GM18508 (cell line): ENCODE results near the gene DACH1.

Experiments
- ATAC-seq: cut with Tn5 transposase; IDR thresholded peaks from one replicate; pipeline ENCODE4 v1.9.1; 2021; ENCODE audit warnings: moderate number of reproducible peaks; ENCODE audit not compliant: insufficient read depth, unreplicated experiment

DACH1 gene

DNA sequence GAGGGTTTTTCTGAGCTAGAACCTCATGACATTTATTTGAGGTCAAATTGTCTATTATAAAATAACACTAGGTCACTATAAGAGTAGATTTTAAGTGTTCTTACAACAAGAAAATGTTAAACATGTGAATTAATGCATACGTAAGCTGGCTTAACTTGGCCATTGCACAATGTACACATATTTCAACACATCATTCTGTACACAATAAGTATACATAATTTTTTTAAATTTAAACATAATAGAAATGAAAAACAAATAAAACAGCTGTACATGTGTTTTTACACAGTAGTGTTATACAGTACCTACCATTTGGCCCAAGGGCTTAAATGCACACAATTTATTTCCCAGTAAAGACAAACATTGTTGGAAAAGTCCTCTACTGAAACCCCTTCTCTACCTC, 269.9 kb downstream of the DACH1 start:
- ATAC-seq, result no peak

- ATAC-seq, result no peak
Observed at GRCh38 chr13:71596116-71596515, 270.9 kb downstream of the DACH1 start.

DNA sequence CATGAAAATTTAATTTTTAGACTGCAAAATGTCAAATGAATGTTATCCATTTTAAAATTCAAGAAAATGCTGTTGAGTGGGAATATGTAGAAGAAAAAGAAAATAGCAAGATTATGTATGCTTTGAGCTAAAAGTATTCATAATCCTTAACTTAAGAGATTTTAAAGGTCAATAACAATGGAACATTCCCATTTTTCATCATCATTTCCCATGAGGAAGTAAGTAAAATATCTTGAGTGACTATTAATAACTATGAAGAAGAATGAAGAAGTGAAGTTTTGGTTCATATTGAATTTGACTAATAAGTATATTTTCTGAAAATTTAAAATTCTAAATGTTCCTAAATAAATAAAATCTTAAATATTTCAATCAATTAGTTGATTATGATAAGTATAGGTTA, 273.4 kb downstream of the DACH1 start:
- ATAC-seq, result no peak

DNA sequence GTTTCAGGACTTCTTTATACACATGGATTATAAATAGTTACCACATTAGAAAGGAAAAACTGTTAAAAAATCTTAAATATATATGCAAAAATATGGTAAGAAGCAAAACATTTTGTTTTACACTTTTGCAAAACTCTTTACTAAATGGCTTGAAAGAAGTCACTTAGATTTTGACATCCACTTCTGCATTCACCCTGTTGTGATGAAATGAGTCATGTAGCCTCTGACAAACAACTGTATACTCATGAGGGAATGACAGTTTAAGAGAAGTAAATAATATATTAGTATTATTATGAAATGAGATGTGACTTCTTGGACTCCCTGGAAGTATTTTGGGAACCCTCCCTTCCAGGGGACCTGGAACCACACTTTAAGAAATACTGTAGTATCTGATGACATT, 275.6 kb downstream of the DACH1 start:
- no peak for ATAC-seq

DNA sequence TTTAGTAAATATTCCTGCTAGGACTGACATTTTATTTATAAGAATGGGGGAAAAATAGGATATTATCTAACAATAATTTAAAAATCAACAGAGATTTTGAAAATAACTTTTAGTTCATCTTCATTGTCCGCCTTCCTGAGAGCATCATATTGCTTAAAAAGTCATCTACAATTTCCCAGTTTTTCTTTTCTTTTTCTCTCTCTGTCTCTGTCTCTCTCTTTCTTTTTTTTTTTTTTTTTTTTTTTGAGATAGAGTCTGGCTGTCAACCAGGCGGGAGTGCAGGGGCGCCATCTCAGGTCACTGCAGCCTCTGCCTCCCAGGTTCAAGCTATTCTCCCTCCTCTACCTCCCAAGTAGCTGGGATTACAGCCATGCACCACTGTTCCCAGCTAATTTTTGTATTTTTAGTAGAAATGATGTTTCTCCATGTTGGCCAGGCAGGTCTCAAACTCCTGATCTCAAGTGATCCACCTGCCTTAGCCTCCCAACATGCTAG, 276.3 kb downstream of the DACH1 start:
- no peak for ATAC-seq

GRCh38 chr13:71589032-71589431, 278.0 kb downstream of the DACH1 start:
- ATAC-seq, result no peak

- ATAC-seq, result no peak
Observed at GRCh38 chr13:71587817-71588216, 279.2 kb downstream of the DACH1 start.

DNA sequence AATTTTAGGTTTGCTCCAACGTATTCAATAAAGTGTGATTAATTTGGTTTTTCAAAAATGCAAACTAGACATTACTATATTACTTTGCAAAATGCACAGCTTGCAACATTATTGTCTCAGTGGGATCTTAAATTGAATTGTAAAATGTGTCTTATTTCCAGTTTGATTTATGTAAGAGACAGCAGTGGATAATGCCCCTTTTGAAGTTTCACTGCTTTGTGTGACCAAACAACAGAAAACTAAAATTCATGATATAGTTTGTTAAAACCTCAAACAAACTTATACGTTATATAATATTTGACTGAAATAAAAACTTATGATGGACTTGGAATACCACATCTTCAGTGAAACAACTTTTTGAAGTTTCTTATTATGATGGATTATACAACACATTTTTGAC, 279.8 kb downstream of the DACH1 start:
- ATAC-seq, result no peak

DNA sequence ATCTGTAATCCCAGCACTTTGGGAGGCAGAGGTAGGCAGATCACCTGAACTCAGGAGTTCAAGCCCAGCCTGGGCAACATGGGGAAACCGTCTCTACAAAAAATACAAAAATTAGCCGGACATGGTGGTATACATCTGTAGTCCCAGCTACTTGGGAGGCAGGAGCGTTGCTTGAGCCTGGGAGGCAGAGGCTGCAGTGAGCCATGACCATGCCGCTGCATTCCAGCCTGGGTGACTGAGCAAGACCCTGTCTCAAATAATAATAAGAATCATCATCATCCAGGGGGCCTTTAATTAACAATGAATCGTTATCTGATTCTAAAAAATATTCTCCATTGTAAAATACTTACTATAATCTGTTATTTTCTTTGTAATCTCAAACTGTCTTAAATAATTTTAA, 283.4 kb downstream of the DACH1 start:
- no peak for ATAC-seq

DNA sequence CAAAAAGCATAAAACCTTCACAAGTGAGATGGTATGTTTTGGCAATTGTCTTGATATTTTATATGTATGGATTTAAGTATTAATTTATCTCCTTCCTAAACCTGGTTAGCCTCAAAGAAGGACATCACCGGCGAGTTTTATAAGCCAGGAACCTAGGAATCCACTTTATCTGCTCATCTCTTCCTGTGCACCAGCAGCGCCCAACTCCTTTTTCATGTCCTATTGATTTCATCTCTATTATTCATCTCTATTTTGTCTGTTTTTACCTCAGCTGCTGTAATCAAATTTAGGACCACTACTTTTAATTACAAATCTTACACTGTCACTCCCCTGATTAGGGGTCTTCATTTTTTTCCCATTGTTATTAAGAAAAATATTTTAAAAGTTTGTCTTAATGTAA, 286.4 kb downstream of the DACH1 start:
- no peak for ATAC-seq

GRCh38 chr13:71578048-71578447, 289.0 kb downstream of the DACH1 start:
- no peak for ATAC-seq

- ATAC-seq, result no peak
Observed at GRCh38 chr13:71577127-71577526, 289.9 kb downstream of the DACH1 start.

DNA sequence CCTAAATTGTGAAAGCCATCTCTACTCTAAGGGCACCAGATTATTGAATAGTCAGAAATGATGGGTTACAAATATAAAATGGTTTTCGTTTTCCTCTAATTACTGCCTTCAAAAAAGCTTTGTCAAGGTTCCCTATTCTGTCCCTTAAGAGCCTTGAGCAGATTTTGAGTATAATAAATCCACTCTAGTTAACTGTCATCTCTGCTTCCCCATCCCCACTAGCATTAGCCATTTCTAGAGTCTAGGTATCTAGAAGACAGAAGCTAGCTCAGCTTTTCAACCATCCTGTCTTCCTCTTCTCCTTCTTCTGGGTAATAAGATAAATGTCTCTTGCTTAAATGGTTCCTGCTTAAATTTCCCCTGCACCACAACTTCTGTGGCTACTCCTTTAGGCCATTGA, 290.4 kb downstream of the DACH1 start:
- ATAC-seq, result no peak

DNA sequence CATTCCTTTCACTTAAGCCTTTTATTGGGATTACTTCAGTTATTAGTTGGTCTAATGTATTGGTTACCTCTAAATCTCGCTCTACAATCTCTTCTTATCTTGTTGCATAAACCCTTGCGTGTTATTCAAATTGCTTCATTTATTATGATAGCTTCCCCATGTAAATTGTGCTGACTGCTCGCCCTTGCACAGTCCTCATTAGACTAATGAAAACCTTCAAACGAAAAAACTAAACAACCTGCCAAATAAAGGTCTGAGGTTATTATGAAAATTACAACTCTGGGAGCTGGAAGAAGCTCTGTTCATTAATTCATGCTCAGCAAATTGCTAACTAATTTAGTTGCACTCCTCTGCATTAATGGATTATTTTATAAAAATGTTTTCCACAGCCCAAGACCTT, 320.1 kb downstream of the DACH1 start:
- ATAC-seq, result no peak

GRCh38 chr13:71540098-71540497, 326.9 kb downstream of the DACH1 start:
- ATAC-seq, result no peak

- no peak for ATAC-seq
Observed at GRCh38 chr13:71536201-71536600, 330.8 kb downstream of the DACH1 start.

DNA sequence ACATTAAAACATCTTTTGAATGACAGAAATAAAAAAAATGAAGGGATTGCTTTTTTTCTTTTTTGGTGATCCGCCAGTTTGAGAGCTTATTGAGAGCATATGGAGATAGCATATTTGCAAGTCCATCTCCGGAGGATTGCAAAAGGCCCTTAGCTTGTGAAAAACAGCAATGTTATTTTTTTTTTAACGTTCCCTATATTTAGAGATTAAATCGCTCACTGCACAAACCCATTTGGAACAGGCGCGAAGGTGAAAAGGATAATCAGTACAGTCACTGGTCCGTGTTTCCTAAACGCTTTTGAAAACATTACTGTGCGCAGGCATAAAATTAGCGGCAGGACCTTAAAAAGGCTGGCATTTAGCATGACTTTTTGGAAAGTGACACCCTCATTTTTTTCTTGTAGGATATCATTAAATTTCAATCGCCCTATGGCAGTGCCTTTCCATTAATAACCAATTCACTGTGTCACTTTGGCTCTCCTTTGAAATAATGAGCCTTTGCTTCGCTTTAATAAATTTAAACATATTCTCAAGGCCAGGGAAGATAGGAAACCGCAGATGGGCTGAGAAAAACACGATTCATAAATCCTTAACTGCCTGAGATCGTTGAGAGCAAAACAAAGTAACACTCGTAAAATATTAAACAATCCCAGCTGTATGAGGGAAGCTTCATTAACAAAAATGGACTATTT, 342.2 kb downstream of the DACH1 start:
- ATAC-seq, result no peak

DNA sequence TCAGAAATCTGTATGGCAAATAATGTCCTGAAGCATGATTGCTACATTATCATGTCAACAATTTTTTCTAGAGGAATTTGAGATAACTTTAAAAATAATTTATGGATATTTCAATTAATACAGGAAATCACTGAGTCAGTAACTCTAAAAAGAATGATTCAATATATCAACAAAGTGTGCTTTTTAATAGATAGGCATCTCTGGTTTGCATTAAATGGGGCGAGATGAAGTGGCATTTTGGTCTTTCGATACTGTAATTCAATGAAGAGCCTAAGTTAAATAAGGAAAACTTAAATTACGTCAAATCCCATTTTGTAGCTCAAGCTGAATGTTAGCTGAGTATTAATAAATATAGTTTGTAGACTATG, 342.8 kb downstream of the DACH1 start:
- ATAC-seq, result no peak

DNA sequence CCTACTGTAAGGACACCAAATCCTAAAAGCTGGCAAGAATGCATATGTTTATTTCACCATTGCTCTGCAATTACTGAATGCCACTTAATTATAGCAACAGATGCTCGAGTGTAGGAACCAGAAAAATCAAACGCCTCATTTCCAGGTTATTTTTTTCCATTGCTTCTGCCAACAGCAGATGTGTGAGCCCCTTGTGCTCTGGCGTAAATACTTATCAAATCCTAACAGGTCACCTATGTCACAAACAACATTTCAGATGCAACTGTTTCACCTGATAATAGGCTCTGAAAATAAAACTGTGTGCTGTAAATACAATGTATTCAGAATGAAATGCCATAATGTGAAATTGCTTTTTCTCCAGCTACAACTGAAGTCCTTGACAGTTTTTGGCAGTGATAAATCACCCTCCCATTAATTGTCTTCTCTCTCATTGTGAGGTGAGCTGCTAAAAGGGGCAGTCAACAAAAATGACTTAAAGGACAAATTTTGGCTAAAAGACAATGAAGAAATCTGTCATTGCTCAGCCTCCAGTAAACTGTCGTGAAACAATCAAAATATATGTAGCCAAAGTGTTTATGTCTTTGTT, 344.0 kb downstream of the DACH1 start:
- ATAC-seq, result no peak

- no peak for ATAC-seq
Observed at GRCh38 chr13:71517004-71517403, 350.0 kb downstream of the DACH1 start.

DNA sequence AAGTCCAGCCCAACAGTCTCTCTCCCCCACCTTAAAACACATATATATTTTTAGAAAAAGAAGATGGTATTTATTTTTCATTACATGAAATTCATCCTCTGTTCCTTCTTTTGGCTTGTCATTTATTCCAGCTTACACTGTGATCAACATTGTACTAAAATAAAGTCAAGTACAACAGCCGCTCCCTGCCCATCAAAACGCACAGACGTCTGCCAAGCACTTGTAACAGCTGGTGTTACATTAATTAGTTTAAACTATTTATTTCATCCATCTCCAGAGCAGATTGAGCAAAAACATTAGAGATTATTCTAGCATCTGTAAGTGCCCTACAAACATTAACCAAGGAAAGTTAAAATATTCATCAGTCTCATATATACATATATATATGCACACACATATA, 350.5 kb downstream of the DACH1 start:
- no peak for ATAC-seq

- ATAC-seq, result no peak
Observed at GRCh38 chr13:71515744-71516038, 351.3 kb downstream of the DACH1 start.
